GM12878 (cell line): Measurements from ENCODE around the gene PRX.

Source experiments
- CREM ChIP-seq: IDR thresholded peaks from 2 replicates; pipeline ENCODE4 v1.6.1; 2014; ENCODE audit warnings: antibody characterized with exemption, low read depth
- ESRRA ChIP-seq: IDR thresholded peaks from 2 replicates; pipeline ENCODE4 v1.6.1; 2012; ENCODE audit warnings: mild to moderate bottlenecking, low read length, improper control_type of control experiment
- POLR2AphosphoS5 ChIP-seq: IDR thresholded peaks from 2 replicates; pipeline ENCODE4 v1.6.1; 2011; ENCODE audit warnings: mild to moderate bottlenecking, low read length, inconsistent platforms
- TF ChIP-seq, protein P1 (sequence below): fragments of 450-650 bp; IDR thresholded peaks from 2 replicates; pipeline ENCODE4 v1.6.1; 2018; ENCODE audit warnings: mild to moderate bottlenecking, low read depth, moderate library complexity; ENCODE audit not compliant: partially characterized antibody
- TF ChIP-seq, protein P2 (sequence below): IDR thresholded peaks from 2 replicates; pipeline ENCODE4 v1.6.1; 2012; ENCODE audit warnings: mild to moderate bottlenecking, low read depth, low read length
- TF ChIP-seq, protein P3 (sequence below), 3 experiments: IDR thresholded peaks in 2 of 3; conservative IDR thresholded peaks in 1 of 3; 2 replicates each; pipeline ENCODE4 v1.5.1; 2011; ENCODE audit warnings: low read depth in 3 of 3, low read length in 3 of 3, mild to moderate bottlenecking in 3 of 3, control low read depth in 2 of 3, moderate library complexity in 2 of 3, inconsistent platforms in 1 of 3, mixed read lengths in 1 of 3; ENCODE audit not compliant: control insufficient read depth in 2 of 3, insufficient read depth in 1 of 3; ENCODE audit errors: extremely low read depth in 1 of 3

- TF ChIP-seq, protein P1, sequence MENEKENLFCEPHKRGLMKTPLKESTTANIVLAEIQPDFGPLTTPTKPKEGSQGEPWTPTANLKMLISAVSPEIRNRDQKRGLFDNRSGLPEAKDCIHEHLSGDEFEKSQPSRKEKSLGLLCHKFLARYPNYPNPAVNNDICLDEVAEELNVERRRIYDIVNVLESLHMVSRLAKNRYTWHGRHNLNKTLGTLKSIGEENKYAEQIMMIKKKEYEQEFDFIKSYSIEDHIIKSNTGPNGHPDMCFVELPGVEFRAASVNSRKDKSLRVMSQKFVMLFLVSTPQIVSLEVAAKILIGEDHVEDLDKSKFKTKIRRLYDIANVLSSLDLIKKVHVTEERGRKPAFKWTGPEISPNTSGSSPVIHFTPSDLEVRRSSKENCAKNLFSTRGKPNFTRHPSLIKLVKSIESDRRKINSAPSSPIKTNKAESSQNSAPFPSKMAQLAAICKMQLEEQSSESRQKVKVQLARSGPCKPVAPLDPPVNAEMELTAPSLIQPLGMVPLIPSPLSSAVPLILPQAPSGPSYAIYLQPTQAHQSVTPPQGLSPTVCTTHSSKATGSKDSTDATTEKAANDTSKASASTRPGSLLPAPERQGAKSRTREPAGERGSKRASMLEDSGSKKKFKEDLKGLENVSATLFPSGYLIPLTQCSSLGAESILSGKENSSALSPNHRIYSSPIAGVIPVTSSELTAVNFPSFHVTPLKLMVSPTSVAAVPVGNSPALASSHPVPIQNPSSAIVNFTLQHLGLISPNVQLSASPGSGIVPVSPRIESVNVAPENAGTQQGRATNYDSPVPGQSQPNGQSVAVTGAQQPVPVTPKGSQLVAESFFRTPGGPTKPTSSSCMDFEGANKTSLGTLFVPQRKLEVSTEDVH, result no peak
- peak; percentile 82 for TF ChIP-seq POLR2AphosphoS5
- TF ChIP-seq ESRRA, result 0 out of 2 replicates have a peak, but pooled peaks have one; percentile 13
- TF ChIP-seq, protein P2, sequence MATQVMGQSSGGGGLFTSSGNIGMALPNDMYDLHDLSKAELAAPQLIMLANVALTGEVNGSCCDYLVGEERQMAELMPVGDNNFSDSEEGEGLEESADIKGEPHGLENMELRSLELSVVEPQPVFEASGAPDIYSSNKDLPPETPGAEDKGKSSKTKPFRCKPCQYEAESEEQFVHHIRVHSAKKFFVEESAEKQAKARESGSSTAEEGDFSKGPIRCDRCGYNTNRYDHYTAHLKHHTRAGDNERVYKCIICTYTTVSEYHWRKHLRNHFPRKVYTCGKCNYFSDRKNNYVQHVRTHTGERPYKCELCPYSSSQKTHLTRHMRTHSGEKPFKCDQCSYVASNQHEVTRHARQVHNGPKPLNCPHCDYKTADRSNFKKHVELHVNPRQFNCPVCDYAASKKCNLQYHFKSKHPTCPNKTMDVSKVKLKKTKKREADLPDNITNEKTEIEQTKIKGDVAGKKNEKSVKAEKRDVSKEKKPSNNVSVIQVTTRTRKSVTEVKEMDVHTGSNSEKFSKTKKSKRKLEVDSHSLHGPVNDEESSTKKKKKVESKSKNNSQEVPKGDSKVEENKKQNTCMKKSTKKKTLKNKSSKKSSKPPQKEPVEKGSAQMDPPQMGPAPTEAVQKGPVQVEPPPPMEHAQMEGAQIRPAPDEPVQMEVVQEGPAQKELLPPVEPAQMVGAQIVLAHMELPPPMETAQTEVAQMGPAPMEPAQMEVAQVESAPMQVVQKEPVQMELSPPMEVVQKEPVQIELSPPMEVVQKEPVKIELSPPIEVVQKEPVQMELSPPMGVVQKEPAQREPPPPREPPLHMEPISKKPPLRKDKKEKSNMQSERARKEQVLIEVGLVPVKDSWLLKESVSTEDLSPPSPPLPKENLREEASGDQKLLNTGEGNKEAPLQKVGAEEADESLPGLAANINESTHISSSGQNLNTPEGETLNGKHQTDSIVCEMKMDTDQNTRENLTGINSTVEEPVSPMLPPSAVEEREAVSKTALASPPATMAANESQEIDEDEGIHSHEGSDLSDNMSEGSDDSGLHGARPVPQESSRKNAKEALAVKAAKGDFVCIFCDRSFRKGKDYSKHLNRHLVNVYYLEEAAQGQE, result no peak
- TF ChIP-seq, protein P3, sequence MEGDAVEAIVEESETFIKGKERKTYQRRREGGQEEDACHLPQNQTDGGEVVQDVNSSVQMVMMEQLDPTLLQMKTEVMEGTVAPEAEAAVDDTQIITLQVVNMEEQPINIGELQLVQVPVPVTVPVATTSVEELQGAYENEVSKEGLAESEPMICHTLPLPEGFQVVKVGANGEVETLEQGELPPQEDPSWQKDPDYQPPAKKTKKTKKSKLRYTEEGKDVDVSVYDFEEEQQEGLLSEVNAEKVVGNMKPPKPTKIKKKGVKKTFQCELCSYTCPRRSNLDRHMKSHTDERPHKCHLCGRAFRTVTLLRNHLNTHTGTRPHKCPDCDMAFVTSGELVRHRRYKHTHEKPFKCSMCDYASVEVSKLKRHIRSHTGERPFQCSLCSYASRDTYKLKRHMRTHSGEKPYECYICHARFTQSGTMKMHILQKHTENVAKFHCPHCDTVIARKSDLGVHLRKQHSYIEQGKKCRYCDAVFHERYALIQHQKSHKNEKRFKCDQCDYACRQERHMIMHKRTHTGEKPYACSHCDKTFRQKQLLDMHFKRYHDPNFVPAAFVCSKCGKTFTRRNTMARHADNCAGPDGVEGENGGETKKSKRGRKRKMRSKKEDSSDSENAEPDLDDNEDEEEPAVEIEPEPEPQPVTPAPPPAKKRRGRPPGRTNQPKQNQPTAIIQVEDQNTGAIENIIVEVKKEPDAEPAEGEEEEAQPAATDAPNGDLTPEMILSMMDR (IDR thresholded peaks at IDR 0.05 in 2 of 3, conservative IDR thresholded peaks at IDR 0.05 in 1 of 3; ENCODE audit: control insufficient read depth in 2 of 3, extremely low read depth in 1 of 3, insufficient read depth in 1 of 3, low read depth in 3 of 3, low read length in 3 of 3), result peak; percentile 83 to 95 (median 93)
- no peak for TF ChIP-seq CREM
These were observed 7.9 kb upstream of the PRX start for GRCh38 chr19:40420766-40421765.
